GM12878 (cell line): ENCODE results near the gene PLEKHM1.

Experiments used
- CTCF ChIP-seq, 3 experiments: IDR thresholded peaks in 2 of 3; conservative IDR thresholded peaks in 1 of 3; 2 replicates each; pipeline ENCODE4 v1.5.1; 2011; ENCODE audit warnings: low read depth in 3 of 3, low read length in 3 of 3, mild to moderate bottlenecking in 3 of 3, control low read depth in 2 of 3, moderate library complexity in 2 of 3, inconsistent platforms in 1 of 3, mixed read lengths in 1 of 3; ENCODE audit not compliant: control insufficient read depth in 2 of 3, insufficient read depth in 1 of 3; ENCODE audit errors: extremely low read depth in 1 of 3
- EZH2 ChIP-seq: IDR thresholded peaks from 2 replicates; pipeline ENCODE4 v1.6.1; 2012; ENCODE audit warnings: low read depth, mild to moderate bottlenecking, control low read depth, inconsistent platforms, low read length, borderline replicate concordance; ENCODE audit not compliant: control insufficient read depth
- PRDM15 ChIP-seq: fragments of 450-650 bp; formaldehyde crosslinking; IDR thresholded peaks from 2 replicates; pipeline ENCODE4 v1.4.0; 2020; ENCODE audit warnings: mild to moderate bottlenecking, moderate library complexity
- SRF ChIP-seq, 2 experiments: IDR thresholded peaks; 2 replicates each; pipeline ENCODE4 v1.6.1; 2011; ENCODE audit warnings: low read depth in 2 of 2, low read length in 2 of 2, mild to moderate bottlenecking in 1 of 2, moderate library complexity in 1 of 2
- USF2 ChIP-seq: IDR thresholded peaks from 2 replicates; pipeline ENCODE4 v1.6.1; 2011; ENCODE audit warnings: low read depth, low read length, improper control_type of control experiment, borderline replicate concordance

GRCh38 chr17:45430006-45430737, 60.3 kb downstream of the PLEKHM1 start:
- TF ChIP-seq CTCF (IDR thresholded peaks at IDR 0.05 in 2 of 3, conservative IDR thresholded peaks at IDR 0.05 in 1 of 3; ENCODE audit: control insufficient read depth in 2 of 3, extremely low read depth in 1 of 3, insufficient read depth in 1 of 3, low read depth in 3 of 3, low read length in 3 of 3) (no peak), PRDM15 (no peak), SRF (IDR thresholded peaks at IDR 0.05; ENCODE audit: low read depth in 2 of 2, low read length in 2 of 2) (no peak), USF2 (no peak), EZH2 (no peak)
